LNCaP clone FGC (cell line): Measurements from ENCODE around the gene GNG7.
"Not testable (repeated sequence)": the region's sequence is repeated elsewhere in the genome, so short reads cannot be mapped to it uniquely, and the experiment has no call there.

ENCODE experiments used
- DNase-seq: peaks from one replicate; pipeline ENCODE4 v3.0.0-alpha.2; 2011; ENCODE audit warnings: low read depth
- H3K4me3 ChIP-seq: 2 replicates; pipeline ENCODE4 v1.5.1; 2011; ENCODE audit warnings: mild to moderate bottlenecking, low read depth, low read length, control low read depth
- TF ChIP-seq, protein P1 (sequence below): IDR thresholded peaks from 2 replicates; pipeline ENCODE4 v1.5.1; 2012; ENCODE audit warnings: mild to moderate bottlenecking; ENCODE audit not compliant: control insufficient read depth, insufficient read depth; ENCODE audit errors: extremely low read depth

Gene GNG7

DNA sequence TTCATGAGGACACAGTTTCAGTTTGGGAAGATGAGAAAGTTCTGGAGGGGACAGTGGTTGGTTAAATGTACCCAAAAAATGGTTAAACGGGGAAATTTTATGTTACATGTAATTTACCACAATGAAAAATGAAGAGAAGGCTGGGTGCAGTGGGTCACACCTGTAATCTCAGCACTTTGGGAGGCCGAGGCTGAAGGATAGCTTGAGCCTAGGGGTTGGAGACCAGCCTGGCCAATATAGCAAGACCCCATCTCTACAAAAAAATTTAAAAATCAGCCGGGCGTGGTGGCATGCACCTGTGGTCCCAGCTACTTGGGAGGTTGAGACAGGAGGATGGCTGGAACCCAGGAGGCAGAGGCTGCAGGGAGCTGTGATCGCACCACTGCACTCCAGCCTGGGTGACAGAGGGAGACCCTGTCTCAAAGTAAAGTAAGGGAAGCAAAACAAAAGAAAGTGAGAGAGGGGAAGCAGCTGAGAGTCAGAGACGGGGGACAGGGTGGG is 17.2 kb downstream of the GNG7 start:
- no peak overlapping the region for H3K4me3 ChIP-seq
- no peak for DNase-seq
- TF ChIP-seq, protein P1, sequence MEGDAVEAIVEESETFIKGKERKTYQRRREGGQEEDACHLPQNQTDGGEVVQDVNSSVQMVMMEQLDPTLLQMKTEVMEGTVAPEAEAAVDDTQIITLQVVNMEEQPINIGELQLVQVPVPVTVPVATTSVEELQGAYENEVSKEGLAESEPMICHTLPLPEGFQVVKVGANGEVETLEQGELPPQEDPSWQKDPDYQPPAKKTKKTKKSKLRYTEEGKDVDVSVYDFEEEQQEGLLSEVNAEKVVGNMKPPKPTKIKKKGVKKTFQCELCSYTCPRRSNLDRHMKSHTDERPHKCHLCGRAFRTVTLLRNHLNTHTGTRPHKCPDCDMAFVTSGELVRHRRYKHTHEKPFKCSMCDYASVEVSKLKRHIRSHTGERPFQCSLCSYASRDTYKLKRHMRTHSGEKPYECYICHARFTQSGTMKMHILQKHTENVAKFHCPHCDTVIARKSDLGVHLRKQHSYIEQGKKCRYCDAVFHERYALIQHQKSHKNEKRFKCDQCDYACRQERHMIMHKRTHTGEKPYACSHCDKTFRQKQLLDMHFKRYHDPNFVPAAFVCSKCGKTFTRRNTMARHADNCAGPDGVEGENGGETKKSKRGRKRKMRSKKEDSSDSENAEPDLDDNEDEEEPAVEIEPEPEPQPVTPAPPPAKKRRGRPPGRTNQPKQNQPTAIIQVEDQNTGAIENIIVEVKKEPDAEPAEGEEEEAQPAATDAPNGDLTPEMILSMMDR, result no peak

DNA sequence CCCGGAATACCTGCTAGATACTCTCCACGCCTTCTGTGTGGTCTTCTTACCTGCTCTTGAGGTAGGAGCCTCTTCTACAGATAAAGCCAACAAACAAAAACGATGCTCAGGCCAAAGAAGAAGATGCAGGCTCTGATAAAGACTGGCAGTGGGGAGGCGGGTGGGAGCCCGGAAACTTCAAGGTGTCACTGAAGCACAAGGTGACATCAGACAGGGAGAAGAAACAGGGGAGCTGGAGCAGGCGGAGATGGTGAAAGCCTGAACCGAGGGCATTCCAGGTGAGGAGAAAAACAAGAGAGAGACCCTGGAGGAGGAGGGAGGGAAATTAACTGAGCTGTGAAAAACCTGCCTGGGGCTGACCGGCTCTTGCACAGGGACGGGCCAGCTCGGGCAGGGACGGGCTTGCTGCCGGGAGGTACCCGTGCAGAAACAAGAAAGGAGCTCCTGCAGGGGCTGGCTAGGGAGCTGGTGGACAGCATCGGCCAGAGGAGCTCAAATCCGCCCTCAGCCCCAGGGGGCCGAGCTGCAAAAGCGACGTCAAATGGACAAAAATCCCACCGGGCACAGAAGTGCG is 19.0 kb downstream of the GNG7 start:
- no peak for DNase-seq
- TF ChIP-seq, protein P1, result no peak
- no peak overlapping the region for H3K4me3 ChIP-seq

DNA sequence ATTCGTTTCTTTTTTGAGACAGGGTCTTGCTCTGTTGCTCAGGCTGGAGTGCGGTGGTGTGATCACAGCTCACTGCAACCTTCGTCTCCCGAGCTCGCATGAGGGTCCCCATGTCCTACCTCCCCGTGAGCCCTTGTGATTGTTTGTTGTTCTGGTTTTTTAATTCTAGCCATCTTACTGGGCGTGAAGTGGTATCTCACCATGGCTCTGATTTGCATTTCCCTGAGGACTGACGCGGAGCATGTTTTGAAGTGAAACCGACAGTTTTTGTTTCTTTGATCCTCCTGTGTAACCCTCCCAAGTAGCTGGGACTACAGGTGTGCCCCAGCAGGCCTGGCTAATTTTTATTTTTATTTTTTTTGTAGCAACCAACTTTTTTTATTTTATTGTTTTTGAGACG is 21.7 kb downstream of the GNG7 start:
- no peak for DNase-seq
- TF ChIP-seq, protein P1, result no peak
- H3K4me3 ChIP-seq, result no peak overlapping the region

DNA sequence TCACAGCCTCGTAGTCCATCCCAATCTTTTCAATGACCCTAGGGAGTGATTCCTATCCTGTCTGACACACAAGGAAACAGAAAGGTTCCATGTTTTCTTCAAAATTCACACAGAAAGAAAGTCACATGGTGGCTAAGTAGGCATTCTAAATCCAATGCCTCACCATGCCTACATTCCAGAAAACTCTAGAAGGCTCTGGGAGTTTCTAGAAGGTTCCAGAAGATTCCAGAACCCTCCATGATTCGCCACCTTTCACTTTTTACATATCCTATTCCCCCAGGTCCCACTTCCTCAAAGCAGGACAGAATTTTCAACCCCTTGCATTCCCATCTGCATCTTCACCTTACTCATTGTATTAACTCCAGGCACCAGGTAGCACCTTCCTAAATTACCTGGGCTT is 23.1 kb downstream of the GNG7 start:
- TF ChIP-seq, protein P1, result no peak
- H3K4me3 ChIP-seq, result no peak overlapping the region
- DNase-seq, result no peak

- not testable (repeated sequence) for H3K4me3 ChIP-seq, DNase-seq
Observed at GRCh38 chr19:2678948-2679347, 23.5 kb downstream of the GNG7 start.

DNA sequence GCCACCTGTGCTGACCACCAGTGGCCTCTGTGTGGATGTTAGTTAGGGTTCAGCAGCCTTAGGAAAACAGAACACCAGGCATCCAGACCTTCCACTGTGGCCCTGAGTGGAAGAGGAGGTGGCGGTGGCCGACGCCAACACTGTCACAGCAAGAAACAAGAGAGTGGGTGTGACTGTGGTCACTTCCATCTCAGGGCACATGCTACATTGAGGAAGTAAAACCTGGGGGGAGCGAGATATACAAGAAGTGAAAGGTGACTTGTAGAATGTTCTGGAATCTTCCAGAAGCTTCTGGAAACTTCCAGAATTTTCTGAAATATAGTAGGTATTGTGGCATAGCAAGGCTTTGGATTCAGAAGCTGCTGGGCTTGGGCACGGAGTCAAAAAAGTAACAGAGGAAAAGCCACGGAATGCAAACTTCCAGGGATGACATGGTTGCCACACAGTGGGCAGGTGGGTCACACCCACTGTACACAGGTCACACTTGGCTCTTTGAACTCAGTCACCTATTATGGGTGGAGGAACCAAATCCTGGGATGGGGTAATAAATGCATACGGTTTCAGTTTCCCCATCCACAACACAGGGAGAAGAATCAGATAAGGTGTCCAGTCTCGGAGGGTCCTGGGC is 24.3 kb downstream of the GNG7 start:
- TF ChIP-seq, protein P1, result no peak
- DNase-seq, result no peak
- H3K4me3 ChIP-seq, result no peak overlapping the region

DNA sequence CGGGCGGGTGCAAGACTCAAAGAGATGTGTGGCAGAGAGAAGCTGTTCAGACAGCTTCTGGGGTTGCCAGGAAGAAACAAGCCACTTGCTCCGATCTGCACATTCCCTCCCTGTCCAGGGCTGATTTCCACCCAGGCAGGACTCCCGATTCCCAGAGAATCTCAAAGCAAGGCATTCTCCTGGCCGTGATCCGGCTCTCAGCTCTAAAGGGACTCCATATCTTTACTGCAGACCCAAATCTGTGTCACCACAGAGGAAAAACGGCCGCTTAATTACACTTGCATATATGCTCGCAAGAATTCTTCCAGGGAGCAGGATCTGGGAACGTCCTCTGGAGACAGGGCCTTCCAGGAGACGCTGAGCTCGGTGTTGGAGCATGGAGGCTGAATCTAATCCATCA is 25.7 kb downstream of the GNG7 start:
- H3K4me3 ChIP-seq, result no peak overlapping the region
- no peak for DNase-seq
- TF ChIP-seq, protein P1, result no peak
